ENCODE measurements around the gene GRHL1.
"Not testable (repeated sequence)": the region's sequence is repeated elsewhere in the genome, so short reads cannot be mapped to it uniquely, and the experiment has no call there.

The GRHL1 gene

DNA sequence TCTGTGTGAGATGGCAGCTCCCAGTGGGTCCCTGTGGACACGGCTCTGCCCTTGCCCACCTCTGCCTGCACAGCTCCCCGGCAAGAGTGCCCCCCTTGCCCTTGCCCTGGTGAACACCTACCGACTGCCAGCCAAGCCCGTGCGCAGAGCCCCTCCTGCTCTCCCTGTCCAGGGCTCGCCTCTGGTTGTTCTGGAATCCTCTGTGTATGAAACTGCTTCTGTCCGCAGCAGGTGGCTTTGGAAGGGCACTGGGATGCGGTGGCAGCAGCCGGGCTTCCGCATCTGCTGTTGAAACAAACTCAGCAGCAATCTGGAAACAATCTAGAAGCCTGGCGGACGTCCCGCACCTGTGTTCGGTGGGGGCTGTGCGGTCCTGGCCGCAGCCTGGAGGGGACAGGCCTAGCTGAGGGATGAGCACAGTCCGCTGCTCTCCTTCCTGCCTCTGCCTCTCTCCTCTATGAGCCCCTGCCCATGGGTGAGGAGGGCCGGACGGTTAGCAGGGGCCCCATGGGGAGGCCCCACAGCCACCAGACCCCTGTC lies 57.8 kb downstream of the GRHL1 start:
- Histone ChIP-seq H3K9me3 (ENCODE audit: control insufficient read depth, low read length) (no peaks in the 10 kb centered on the region), H3K27me3 (ENCODE audit: control insufficient read depth, insufficient read depth, low read length) (peaks cover 6% of the 10 kb centered on the region), H3K4me1 (ENCODE audit: control insufficient read depth, insufficient read depth, low read length) (peaks cover 24% of the 10 kb centered on the region), H3K4me3 (ENCODE audit: low read length) (no peak overlapping the region), H3K9ac (ENCODE audit: low read length) (no peak overlapping the region), H3K36me3 (ENCODE audit: control insufficient read depth, insufficient read depth, low read length) (no peaks in the 10 kb centered on the region)

GRCh38 chr2:10009811-10010781 lies 58.6 kb downstream of the GRHL1 start:
- Histone ChIP-seq H3K9ac (ENCODE audit: low read length) (no peak overlapping the region), H3K9me3 (ENCODE audit: control insufficient read depth, low read length) (no peaks in the 10 kb centered on the region), H3K4me3 (ENCODE audit: low read length) (no peak overlapping the region), H3K36me3 (ENCODE audit: control insufficient read depth, insufficient read depth, low read length) (no peaks in the 10 kb centered on the region), H3K4me1 (ENCODE audit: control insufficient read depth, insufficient read depth, low read length) (peaks cover 24% of the 10 kb centered on the region), H3K27me3 (ENCODE audit: control insufficient read depth, insufficient read depth, low read length) (peaks cover 6% of the 10 kb centered on the region)

GRCh38 chr2:10010861-10011605 lies 59.5 kb downstream of the GRHL1 start:
- H3K27me3 ChIP-seq (ENCODE audit: control insufficient read depth, insufficient read depth, low read length); H3K9me3 ChIP-seq (ENCODE audit: control insufficient read depth, low read length); H3K4me3 ChIP-seq (ENCODE audit: low read length); H3K9ac ChIP-seq (ENCODE audit: low read length); H3K36me3 ChIP-seq (ENCODE audit: control insufficient read depth, insufficient read depth, low read length): not testable (repeated sequence)
- peaks cover 24% of the 10 kb centered on the region for H3K4me1 ChIP-seq (ENCODE audit: control insufficient read depth, insufficient read depth, low read length)

DNA sequence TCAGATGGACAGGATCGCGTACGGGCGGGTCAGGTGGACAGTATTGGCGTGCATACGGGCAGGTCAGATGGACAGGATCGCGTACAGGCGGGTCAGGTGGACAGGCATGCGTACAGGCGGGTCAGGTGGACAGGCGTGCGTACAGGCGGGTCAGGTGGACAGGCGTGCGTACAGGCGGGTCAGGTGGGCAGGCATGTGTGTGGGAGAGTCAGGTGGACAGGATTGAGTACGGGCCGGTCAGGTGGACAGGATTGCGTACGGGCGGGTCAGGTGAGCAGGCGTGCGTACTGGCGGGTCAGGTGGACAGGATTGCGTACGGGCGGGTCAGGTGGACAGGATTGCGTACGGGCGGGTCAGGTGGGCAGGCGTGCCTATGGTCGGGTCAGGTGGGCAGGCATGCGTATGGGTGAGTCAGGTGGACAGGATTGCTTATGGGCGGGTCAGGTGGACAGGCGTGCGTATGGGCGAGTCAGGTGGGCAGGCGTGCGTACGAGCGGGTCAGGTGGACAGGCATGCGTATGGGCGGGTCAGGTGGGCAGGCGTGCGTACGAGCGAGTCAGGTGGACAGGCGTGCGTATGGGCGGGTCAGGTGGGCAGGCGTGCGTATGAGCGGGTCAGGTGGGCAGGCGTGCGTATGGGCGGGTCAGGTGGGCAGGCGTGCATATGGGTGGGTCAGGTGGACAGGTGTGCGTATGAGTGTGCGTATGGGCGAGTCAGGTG lies 60.3 kb downstream of the GRHL1 start:
- H3K27me3 ChIP-seq (ENCODE audit: control insufficient read depth, insufficient read depth, low read length); H3K9me3 ChIP-seq (ENCODE audit: control insufficient read depth, low read length); H3K9ac ChIP-seq (ENCODE audit: low read length); H3K4me3 ChIP-seq (ENCODE audit: low read length); H3K36me3 ChIP-seq (ENCODE audit: control insufficient read depth, insufficient read depth, low read length): not testable (repeated sequence)
- H3K4me1 ChIP-seq (ENCODE audit: control insufficient read depth, insufficient read depth, low read length): peaks cover 19% of the 10 kb centered on the region

GRCh38 chr2:10012366-10012962 lies 61.0 kb downstream of the GRHL1 start:
- peaks cover 17% of the 10 kb centered on the region for H3K4me1 ChIP-seq (ENCODE audit: control insufficient read depth, insufficient read depth, low read length)
- not testable (repeated sequence) for H3K4me3 ChIP-seq (ENCODE audit: low read length); H3K27me3 ChIP-seq (ENCODE audit: control insufficient read depth, insufficient read depth, low read length)

GRCh38 chr2:10012963-10013461 lies 61.5 kb downstream of the GRHL1 start:
- Histone ChIP-seq H3K4me1 (ENCODE audit: control insufficient read depth, insufficient read depth, low read length) (peaks cover 17% of the 10 kb centered on the region), H3K9ac (ENCODE audit: low read length) (no peak overlapping the region), H3K4me3 (ENCODE audit: low read length) (no peak overlapping the region), H3K36me3 (ENCODE audit: control insufficient read depth, insufficient read depth, low read length) (no peaks in the 10 kb centered on the region), H3K27me3 (ENCODE audit: control insufficient read depth, insufficient read depth, low read length) (no peaks in the 10 kb centered on the region), H3K9me3 (ENCODE audit: control insufficient read depth, low read length) (no peaks in the 10 kb centered on the region)

More at GRCh38 chr2:10012366-10012962, 61.0 kb downstream of the GRHL1 start:
- not testable (repeated sequence) for H3K36me3 ChIP-seq (ENCODE audit: control insufficient read depth, insufficient read depth, low read length); H3K9ac ChIP-seq (ENCODE audit: low read length); H3K9me3 ChIP-seq (ENCODE audit: control insufficient read depth, low read length)

DNA sequence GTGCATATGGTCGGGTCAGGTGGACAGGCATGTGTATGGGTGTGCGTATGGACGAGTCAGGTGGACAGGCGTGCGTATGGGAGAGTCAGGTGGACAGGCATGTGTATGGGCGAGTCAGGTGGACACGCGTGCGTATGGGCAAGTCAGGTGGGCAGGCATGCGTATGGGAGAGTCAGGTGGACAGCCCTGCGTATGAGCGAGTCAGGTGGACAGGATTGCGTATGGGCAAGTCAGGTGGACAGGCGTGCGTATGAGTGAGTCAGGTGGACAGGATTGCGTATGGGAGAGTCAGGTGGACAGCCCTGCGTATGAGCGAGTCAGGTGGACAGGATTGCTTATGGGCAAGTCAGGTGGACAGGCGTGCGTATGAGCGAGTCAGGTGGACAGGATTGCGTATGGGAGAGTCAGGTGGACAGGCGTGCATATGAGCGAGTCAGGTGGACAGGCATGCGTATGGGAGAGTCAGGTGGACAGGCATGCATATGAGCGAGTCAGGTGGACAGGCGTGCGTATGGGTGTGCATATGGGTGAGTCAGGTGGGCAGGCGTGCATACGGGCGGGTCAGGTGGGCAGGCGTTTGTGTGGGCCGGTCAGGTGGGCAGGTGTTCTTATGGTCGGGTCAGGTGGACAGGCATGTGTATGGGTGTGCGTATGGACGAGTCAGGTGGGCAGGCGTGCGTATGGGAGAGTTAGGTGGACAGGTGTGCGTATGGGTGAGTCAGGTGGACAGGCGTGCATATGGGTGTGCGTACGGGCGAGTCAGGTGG lies 62.3 kb downstream of the GRHL1 start:
- H3K4me1 ChIP-seq (ENCODE audit: control insufficient read depth, insufficient read depth, low read length): peaks cover 17% of the 10 kb centered on the region
- not testable (repeated sequence) for H3K9ac ChIP-seq (ENCODE audit: low read length); H3K36me3 ChIP-seq (ENCODE audit: control insufficient read depth, insufficient read depth, low read length); H3K4me3 ChIP-seq (ENCODE audit: low read length); H3K9me3 ChIP-seq (ENCODE audit: control insufficient read depth, low read length); H3K27me3 ChIP-seq (ENCODE audit: control insufficient read depth, insufficient read depth, low read length)

GRCh38 chr2:10014418-10015190 lies 63.1 kb downstream of the GRHL1 start:
- H3K27me3 ChIP-seq (ENCODE audit: control insufficient read depth, insufficient read depth, low read length): no peaks in the 10 kb centered on the region
- peaks cover 11% of the 10 kb centered on the region for H3K4me1 ChIP-seq (ENCODE audit: control insufficient read depth, insufficient read depth, low read length)
- no peaks in the 10 kb centered on the region for H3K9me3 ChIP-seq (ENCODE audit: control insufficient read depth, low read length)
- H3K36me3 ChIP-seq (ENCODE audit: control insufficient read depth, insufficient read depth, low read length): no peaks in the 10 kb centered on the region
- no peak overlapping the region for H3K9ac ChIP-seq (ENCODE audit: low read length)
- H3K4me3 ChIP-seq (ENCODE audit: low read length): no peak overlapping the region

DNA sequence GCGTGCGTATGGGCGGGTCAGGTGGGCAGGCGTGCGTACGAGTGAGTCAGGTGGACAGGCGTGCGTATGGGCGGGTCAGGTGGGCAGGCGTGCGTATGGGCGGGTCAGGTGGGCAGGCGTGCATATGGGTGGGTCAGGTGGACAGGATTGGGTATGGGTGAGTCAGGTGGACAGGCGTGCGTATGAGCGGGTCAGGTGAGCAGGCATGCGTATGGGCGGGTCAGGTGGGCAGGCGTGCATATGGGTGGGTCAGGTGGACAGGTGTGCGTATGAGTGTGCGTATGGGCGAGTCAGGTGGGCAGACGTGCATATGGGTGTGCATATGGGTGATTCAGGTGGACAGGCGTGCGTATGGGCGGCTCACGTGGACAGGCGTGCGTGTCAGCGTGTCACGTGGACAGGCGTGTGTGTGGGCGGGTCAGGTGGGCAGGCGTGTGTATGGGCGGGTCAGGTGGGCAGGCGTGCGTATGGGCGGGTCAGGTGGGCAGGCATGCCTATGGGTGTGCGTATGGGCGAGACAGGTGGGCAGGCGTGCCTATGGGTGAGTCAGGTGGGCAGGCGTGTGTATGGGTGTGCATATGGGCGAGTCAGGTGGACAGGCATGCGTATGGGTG lies 64.0 kb downstream of the GRHL1 start:
- H3K27me3 ChIP-seq (ENCODE audit: control insufficient read depth, insufficient read depth, low read length); H3K4me3 ChIP-seq (ENCODE audit: low read length); H3K4me1 ChIP-seq (ENCODE audit: control insufficient read depth, insufficient read depth, low read length); H3K36me3 ChIP-seq (ENCODE audit: control insufficient read depth, insufficient read depth, low read length); H3K9ac ChIP-seq (ENCODE audit: low read length); H3K9me3 ChIP-seq (ENCODE audit: control insufficient read depth, low read length): not testable (repeated sequence)
